HG03575 (cell line): ENCODE data around the gene CSF1R.

ENCODE experiments used
- ATAC-seq: cut with Tn5 transposase; IDR thresholded peaks from one replicate; pipeline ENCODE4 v1.9.1; 2021; ENCODE audit not compliant: unreplicated experiment, insufficient number of reproducible peaks, low FRiP score; ENCODE audit errors: extremely low read depth

The CSF1R gene

DNA sequence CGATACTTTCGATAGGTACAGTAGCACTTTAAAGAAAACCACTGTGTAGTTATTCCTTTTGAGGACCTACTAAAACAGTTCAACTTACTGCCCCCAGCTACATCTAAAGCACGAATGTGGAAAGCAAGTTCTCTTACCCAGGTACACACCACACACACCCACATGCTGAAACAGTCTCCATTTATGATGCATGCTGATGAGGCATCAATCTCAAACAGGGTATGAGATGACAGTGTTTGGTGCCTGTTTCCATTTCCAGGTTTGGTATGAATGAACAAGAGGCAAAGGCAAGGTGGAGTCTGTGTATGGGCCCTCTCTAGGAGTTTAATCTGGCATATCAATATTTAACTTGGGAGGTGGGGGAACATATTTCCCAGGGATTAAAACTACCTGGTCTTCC lies 71.9 kb downstream of the CSF1R start:
- no peak for ATAC-seq

DNA sequence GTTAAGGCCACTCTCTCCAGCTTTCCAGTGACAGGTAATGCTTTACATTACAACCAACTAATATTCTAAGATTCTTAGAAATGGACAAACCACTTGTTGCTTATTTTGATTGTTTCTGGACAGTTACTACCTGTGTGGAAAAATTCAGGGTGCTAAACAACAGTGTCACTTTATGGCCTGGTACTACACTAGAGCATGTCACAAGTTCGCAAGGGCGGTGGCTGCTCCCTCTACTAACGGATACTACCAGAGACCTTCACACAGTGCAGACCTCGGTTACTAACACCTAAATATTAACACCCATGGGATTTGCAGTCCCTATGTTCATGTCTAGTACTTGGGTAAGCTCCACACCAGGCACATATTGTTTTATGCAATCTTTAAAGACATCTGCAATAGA lies 72.4 kb downstream of the CSF1R start:
- no peak for ATAC-seq

DNA sequence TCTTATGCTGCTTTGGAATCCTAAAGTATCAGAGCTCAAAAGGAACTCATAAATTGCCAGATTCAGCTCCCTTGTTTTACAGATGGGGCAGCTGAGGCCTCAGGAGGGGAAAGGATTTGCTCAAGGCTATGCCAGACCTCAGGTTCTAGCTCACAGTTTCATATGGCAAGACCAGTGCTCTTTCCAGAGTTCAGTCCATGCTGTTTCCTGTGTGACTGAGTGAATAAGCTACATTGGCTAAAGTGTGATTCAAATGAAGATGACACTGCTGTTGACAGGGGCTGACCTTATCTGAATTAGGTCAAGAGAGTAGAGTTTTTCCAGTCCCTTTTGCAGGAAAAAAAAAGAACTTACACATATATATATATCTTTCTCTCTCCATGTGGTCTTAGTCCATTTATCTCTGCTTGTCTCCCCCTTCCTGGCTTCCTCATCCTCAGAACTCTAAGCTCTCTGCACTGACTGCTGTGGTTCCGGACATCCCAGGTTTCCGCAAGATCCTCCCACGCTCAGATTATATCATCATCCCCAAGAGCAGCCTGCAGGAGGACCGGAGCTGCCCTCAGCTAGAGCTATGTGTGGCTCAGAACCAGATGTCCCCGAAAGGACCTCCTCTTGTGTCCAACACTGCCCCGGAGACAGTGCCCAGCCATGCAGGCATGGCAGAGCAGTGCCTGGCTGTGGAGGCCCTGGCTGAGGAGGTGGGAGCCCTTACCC lies 76.5 kb downstream of the CSF1R start:
- ATAC-seq: no peak

DNA sequence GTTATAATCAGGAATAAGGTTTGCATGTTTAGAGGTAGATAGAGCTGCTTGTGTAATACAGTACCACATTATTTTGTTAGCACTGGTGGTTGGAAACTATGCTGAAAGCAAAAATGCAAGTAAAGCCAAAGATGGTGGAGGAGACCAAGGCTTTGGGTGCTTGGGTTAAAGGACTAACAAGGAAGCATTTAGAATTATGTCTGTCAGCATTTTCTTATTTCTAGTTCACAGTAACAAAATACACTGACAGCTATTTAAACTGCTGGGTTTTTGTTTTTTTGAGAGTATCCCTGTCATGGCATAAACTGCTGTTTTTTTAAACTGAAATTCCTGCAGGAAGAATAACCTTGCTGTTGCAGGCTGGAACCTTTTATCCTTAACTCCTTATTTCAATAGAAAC lies 79.3 kb downstream of the CSF1R start:
- ATAC-seq: no peak

DNA sequence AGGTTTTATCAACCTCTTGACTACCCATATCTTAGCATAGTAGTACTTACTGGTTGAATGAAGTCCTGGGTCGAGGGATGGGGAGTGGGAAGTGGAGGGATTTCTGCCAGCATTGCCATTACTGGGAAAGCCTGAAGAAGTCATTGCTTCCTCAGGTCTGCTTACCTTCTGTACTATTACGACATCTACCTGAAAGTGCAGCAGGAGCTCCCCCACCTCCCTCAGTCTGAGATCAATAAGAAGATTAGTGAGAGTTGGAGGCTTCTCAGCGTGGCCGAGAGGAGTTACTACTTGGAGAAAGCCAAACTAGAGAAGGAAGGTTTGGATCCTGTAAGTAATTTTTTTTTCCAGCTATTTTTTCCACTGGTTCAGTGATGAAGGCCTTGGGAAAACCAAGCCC lies 80.0 kb downstream of the CSF1R start:
- ATAC-seq: no peak
